ENCODE results near the gene TARS3.
"Not testable (repeated sequence)": the region's sequence is repeated elsewhere in the genome, so short reads cannot be mapped to it uniquely, and the experiment has no call there.

The TARS3 gene

GRCh38 chr15:101697488-101697887 is 26.8 kb downstream of the TARS3 start:
- no peak for DNase-seq

DNA sequence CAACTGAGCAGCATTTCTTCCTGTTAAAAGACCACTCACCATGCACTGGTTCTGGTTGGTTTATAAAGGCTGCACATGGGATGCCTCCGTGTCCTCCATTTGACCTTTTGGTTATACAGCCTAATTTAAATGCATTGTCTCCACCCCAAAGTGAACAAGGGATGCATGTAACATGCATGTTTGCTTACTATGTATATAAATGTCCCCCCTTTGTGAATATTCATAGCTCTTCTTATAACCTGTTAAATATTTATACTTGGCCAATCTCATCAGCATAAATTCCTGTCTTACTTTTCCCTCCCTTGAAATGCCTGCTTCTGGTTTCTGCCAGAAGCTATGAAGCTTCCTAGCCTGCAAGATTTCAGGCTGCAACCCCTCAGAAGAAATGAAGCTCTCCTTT is 27.4 kb downstream of the TARS3 start:
- no peak for DNase-seq

GRCh38 chr15:101694261-101694660 is 30.0 kb downstream of the TARS3 start:
- DNase-seq: no peak

- DNase-seq: no peak
These were observed 31.3 kb downstream of the TARS3 start for GRCh38 chr15:101692801-101693598.

DNA sequence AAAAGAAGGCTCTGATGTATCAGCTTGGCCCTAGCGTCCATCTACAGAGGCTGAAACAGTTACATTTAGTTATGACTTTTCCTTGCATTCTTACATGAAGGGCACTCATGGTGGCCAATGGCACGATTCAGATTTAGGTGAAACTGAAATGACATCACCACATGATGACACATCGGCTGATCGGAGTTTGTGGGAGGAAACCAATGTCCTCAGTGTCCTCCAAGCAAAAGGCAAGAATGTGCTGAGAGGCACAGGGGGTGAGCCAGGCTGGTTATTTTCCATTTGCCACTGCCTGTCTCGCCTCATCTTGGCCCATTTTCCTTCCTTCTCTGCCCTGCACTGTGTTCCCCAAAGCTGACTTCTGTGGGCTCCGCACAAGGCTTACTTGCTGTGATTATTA is 34.4 kb downstream of the TARS3 start:
- DNase-seq: no peak

GRCh38 chr15:101686718-101687117 is 37.6 kb downstream of the TARS3 start:
- DNase-seq: no peak

GRCh38 chr15:101684877-101685276 is 39.4 kb downstream of the TARS3 start:
- no peak for DNase-seq

DNA sequence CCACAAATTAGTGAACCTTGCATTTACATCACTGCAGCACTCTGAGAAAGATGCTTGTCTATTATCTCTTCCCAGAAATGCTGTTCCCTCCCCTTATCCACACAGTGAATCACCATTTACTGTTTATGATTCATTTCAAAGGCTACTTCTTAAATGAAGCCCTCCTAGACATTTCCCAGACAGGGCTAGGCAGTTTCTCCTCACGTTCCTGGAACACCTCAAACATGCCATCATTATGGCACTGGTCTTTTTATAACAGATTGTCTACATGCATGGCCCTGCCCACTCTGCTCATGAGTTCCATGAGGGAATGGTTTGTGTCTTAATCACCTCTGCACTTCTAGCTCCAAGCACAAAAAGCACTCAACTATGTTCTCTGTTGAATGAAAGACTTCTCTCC is 39.9 kb downstream of the TARS3 start:
- no peak for DNase-seq

- no peak for DNase-seq
These were observed 44.5 kb downstream of the TARS3 start for GRCh38 chr15:101679806-101680205.

- no peak for DNase-seq
These were observed 47.3 kb downstream of the TARS3 start for GRCh38 chr15:101676921-101677329.

GRCh38 chr15:101675796-101676582 is 48.3 kb downstream of the TARS3 start:
- no peak for DNase-seq

DNA sequence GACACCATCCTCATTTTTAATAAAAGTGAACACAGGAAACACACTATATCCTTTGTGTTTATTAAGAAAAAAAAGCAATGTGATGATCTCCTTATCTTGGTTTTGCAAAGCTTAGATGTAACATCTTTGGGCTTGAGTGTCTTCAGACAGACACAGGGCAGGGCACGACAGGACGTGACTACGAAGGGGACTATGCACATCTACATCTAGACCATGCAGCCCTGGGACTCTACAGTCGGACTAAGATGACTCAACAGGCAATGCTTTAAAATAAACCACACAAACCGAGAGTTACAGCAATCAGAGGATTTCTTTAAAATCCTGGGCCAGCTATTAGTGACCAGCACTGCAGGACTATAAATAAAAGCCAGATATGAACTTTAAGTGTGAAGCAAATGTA is 49.3 kb downstream of the TARS3 start:
- DNase-seq: no peak

DNA sequence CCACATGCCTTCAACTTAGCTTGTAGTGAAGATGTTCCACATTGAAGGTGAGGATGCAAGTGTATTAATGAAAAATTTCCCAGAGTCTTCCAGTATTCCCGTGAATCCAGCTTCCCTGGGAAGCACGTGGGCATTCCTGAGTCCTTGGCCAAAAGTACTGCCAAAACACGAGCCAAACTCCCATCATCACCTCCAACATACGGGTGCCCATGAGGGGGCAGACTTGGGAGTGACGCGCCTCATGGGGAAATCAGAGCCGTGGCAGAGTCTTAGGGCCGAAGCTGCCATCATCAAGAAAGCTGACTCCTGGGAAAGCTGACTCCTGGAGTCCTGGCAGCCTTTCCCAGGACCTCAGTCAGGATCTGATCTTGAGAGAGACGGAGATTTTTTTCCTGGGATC is 52.0 kb downstream of the TARS3 start:
- DNase-seq: no peak

DNA sequence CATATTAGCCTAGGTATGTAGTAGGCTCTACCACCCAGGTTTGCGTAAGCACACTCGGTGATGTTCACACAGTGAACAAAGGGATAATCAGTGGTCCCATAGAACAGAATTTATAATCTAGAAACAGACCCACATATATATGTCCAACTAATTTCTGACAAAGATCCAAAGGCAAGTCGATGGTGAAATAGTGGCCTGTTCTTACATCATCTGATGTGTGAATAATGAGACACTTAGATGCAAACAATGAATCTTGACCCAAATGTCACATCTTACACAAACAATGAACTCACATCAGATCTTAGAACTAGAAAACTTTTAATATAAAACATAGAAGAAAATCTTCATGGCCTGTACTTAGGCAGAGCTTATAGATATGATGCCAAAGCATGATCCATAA is 54.5 kb downstream of the TARS3 start:
- no peak for DNase-seq

GRCh38 chr15:101667881-101668280 is 56.4 kb downstream of the TARS3 start:
- no peak for DNase-seq

- DNase-seq: no peak
These were observed 59.9 kb downstream of the TARS3 start for GRCh38 chr15:101664303-101664913.

DNA sequence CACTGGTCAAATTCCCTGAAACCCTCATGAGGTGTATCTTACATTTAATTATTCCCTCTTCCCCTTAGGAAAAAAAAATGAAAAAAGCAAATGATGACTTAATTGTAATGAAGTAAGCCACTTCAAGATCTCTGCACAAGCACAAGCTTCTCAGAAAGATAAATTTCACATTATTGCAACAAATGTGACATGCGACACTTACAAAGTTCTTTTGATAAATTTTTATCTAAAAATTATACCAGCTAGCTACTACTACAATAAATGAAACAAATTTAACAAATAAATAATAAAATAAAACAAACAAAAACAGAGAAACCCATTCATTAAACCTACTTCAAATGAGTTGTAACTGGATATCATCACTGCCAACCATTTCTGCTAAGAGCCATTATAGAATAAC is 62.1 kb downstream of the TARS3 start:
- no peak for DNase-seq

DNA sequence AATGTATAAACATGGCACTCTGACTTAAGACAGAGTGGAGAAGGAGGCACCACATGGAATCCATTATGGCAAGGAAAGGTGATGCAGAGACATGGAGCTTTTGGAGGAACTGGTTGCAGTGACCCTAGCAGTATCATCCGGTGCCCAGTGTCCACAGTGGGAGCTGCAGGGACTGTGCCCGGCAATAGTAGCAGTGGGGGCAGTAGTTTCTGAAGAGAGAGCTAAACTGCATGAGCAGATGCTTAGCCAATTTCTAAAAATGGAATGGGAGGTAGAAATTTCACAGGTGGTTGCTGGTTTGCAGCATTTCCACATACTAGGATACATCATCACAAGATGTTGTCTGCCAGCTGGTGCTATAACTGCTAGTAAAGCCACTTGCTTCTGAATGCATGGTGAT is 64.3 kb downstream of the TARS3 start:
- no peak for DNase-seq

DNA sequence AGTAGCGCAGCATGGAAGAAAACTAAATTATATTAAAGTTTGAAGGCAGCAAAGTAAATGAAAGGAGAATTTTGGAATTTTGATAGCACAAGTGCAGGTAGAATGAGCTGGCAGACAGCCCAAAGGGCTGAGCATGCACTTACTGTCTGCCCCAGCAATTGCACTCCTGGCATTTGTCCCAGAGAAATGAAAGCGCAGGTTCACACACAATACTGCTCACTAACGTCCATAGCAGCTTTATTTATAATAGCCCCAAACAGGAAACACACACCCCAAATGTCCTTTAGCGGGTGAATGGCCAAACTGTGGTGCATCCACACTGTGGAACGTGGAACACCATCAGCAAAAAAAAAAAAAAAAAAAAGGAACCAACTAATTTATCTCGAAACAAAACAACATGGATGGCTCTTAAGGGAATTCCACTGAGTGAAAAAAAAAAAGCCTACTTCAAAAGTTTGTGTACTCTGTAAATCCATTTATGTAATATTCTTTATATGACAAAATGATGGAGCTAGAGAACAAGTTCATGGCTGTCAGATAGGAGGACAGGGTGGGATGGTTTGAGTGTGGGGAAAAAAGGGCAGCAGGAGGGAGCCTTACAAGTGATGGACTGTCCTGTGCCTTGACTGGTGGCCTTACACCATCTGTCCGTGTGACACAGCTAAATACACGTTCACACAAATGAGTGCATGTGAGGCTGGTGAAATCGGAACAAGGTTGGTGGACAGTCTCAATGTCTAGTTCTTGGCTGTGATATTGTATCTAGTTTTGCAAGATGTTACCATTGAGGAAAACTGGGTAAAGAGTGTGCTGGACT is 66.1 kb downstream of the TARS3 start:
- DNase-seq: no peak

DNA sequence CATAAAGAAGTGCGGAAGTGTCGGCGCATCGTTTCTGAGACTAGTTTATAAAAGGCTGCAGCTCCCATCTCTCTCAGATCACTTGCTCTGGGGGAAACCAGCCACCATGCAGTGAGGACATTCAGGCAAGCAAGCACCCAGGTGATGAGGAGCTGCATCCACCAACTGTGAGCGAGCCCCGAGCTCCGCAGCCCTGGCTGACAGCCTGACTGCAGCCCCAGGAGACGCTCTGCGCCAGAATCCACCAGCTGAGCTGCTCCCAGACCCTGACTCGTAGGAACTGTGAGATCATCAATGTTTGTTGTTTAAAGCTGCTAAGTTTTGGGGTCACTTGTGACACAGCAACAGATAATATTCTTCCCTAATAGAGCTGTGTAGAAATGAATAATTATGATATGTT is 67.1 kb downstream of the TARS3 start:
- no peak for DNase-seq

DNA sequence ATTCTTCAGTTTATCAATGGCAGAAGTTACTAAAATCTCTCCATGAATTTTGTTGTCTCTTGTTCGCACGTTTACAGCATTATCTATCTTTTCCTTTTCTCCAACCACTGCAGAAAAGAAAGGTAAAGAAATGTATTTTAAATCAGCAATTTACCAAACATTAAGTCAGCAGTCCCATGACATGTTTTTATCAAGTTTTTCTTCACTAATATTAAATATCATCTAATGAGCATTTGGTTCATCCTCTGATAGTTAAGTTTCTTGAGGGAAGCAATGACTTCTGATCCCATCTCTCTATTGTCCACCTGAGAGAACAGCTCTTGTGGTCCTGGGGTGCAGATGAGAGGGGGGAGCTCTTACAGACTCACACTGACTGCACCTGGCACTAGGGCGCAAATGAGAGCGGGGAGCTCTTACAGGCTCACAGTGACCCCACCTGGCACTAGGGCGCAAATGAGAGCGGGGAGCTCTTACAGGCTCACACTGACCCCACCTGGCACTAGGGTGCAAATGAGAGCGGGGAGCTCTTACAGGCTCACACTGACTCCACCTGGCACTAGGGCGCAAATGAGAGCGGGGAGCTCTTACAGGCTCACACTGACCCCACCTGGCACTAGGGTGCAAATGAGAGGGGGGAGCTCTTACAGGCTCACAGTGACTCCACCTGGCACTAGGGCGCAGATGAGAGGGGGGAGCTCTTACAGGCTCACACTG is 69.5 kb downstream of the TARS3 start:
- DNase-seq: not testable (repeated sequence)

- no peak for DNase-seq
These were observed 70.1 kb downstream of the TARS3 start for GRCh38 chr15:101654171-101654570.
